Sigmoid colon (tissue), 4 donors: ENCODE measurements around the gene R3HCC1L.

Experiments used
- CTCF ChIP-seq, 4 experiments: fragments of 450-650 bp in 3 of 4; fragments of 200-600 bp in 1 of 4; IDR thresholded peaks; one replicate each; pipeline ENCODE4 v1.5.1; 2016 to 2019; ENCODE audit warnings: antibody characterized with exemption in 4 of 4, mild to moderate bottlenecking in 3 of 4, moderate library complexity in 2 of 4
- EP300 ChIP-seq, 4 donors: sonication (generic); formaldehyde crosslinking; IDR thresholded peaks; one replicate each; pipeline ENCODE4 v1.6.1; 2017; ENCODE audit warnings: antibody characterized with exemption in 4 of 4
- POLR2A ChIP-seq, 2 donors: fragments of 450-650 bp; IDR thresholded peaks; one replicate each; pipeline ENCODE4 v1.6.1; 2016; ENCODE audit warnings: antibody characterized with exemption in 2 of 2, mild to moderate bottlenecking in 2 of 2, moderate library complexity in 2 of 2
- POLR2AphosphoS5 ChIP-seq, 4 donors: sonication (generic); formaldehyde crosslinking; IDR thresholded peaks; one replicate each; pipeline ENCODE4 v1.6.1; 2017; ENCODE audit warnings: antibody characterized with exemption in 4 of 4

GRCh38 chr10:98202378-98202777, 67.9 kb downstream of the R3HCC1L start:
- no peak for TF ChIP-seq CTCF (IDR thresholded peaks at IDR 0.05)
- no peak for TF ChIP-seq POLR2A (IDR thresholded peaks at IDR 0.05)
- TF ChIP-seq POLR2AphosphoS5 (IDR thresholded peaks at IDR 0.05), result no peak
- no peak for TF ChIP-seq EP300 (IDR thresholded peaks at IDR 0.05)
